GM12873 (cell line): ENCODE data around the gene GFOD1.

Experiments
- TF ChIP-seq, protein P1 (sequence below): IDR thresholded peaks from 2 replicates; pipeline ENCODE4 v1.5.1; 2012; ENCODE audit warnings: low read depth, mild to moderate bottlenecking, moderate library complexity, low read length, control low read depth; ENCODE audit not compliant: insufficient read depth; ENCODE audit errors: missing control alignments

Gene GFOD1

DNA sequence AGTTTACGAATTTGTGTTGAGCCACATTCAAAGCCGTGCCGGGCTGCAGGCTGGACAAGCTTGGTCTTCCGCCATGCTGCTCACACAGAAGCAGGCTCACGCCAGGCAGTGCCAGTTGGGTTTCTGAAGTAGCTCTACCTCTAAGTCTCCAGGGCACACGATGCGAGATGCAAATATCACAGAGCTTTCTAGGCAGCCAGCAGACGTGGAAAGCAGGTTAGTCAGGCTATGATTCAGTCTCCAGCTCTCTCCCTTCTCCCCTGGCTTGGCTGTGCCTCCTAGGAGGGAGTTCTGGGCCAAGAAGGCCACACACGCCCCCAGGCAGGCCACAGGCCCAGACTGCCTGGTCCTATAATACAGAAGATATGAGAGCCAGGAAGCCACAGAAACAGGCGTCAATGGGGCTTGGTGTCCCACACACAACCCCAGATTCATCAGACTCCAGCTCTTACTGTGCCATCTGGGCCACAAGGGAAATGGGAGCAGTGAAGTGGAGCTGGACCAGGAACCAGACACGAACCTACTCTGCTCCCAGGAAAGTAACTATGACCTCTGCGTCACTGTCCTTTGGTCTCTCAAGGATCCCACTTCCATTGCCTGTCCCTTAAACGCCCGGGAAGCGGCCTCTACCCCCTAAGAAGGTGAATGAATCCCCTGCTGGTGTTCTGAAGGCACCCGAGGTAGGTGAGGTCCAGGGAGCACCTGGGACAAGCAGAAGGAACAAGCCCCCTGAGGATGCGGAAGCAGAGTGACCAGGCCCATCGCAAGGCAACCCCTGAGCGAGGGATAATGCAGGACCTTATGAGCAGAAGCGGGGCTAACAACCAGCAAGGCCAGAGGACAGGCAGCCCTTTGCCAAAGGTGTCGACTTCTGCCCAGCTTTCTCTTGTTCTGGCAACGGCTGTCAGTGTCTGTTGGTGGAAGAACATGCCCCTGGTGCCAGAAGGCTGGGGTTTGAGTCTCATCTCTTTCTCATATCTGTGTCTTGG lies 61.2 kb downstream of the GFOD1 start:
- TF ChIP-seq, protein P1, sequence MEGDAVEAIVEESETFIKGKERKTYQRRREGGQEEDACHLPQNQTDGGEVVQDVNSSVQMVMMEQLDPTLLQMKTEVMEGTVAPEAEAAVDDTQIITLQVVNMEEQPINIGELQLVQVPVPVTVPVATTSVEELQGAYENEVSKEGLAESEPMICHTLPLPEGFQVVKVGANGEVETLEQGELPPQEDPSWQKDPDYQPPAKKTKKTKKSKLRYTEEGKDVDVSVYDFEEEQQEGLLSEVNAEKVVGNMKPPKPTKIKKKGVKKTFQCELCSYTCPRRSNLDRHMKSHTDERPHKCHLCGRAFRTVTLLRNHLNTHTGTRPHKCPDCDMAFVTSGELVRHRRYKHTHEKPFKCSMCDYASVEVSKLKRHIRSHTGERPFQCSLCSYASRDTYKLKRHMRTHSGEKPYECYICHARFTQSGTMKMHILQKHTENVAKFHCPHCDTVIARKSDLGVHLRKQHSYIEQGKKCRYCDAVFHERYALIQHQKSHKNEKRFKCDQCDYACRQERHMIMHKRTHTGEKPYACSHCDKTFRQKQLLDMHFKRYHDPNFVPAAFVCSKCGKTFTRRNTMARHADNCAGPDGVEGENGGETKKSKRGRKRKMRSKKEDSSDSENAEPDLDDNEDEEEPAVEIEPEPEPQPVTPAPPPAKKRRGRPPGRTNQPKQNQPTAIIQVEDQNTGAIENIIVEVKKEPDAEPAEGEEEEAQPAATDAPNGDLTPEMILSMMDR = no peak

DNA sequence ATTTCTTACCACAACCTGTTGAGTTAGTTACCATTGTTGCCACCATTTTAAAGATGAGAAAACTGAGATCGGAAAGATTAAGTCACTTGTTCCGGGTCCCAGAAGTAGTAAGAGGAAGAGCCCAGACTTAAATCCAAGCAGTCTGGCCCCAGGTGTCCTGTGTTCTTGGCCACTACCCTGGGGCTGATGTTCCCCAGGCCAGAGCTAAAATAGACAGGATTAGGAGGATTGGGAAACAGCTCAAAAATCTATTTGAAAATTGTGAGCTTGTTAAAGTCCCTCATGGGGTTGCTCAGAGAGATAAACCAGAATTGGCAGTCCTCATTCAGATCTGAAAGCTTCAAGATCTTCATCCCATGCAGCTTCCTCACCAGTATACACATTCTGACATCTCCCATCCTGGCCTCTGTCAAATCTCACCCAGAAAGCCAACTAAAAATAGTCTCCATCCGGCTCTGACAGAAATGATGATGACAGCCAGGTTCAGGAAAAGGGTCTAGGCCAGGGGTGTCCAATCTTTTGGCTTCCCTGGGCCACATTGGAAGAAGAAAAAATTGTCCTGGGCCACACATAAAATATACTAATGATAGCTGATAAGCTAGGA lies 62.0 kb downstream of the GFOD1 start:
- TF ChIP-seq, protein P1 = no peak

DNA sequence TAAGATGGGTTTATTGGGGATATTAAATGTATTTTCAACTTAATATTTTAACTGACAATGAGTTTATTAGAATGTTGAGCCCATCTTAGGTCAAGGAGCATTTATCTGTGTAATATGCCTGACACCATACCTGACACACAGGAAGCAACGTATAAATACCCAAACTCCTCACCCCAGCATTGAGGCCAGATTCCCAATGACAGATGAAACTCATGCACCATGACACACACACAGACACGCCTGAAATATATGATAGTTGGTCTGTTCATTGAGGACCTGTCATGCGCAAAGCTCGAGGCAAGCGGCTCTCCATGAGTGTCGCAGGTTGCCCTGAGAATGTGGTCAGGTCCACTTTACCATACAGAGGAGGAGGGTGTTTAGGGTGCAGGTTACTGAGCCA lies 64.1 kb downstream of the GFOD1 start:
- TF ChIP-seq, protein P1 = no peak

DNA sequence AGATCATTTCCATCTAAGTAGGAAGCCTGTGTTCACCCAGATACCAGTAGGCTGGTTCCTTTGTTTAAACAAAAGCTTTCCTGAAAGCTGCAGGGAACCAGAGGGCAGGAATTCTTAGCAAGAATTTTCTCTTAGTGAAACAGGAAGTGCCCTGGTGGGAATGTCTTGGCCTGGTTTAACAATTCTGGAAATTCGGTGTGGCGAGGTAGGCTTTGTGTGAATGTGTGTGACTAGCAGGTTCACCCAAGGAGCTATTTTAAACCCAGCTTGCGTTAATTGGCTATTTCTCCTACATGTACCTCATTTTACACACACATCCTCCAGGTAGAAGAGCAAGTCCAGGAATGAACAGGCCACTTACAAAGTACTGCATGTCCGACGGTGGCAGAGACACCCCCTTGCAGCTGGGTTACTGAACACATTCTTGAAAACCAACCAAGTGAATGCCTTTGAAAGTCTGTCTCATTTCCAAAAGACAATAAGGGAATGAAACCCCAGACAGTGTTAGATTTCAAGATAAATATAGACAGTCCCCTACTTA lies 64.6 kb downstream of the GFOD1 start:
- TF ChIP-seq, protein P1 = no peak

DNA sequence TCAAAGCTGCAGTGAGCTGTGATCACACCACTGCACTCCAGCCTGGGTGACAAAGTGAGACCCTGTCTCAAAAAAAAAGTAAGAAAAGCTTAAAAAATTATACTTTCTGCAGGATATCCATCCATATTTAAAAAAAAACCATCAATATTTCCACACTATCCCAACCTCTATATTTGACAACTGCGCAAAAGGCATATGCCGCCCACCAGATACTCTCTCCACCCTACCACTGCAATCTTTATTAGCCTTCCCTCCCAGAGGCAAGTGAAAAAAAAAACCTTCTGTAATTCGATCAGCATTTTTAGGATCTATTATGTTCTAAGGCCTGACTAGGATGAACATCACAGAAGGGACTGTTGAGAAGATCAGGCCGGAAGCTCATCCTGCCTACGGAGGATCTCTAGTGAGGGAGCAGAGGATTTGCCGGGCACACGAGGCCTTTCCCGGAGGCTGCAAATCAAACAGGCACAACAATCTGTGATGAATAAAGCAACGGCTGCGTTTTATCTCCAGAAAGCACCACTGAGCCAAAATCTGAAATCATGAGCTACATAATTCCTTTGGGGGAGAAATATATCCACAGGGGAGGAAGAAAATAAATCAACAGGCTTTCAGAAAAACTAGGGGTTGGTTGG lies 65.9 kb downstream of the GFOD1 start:
- TF ChIP-seq, protein P1 = no peak

DNA sequence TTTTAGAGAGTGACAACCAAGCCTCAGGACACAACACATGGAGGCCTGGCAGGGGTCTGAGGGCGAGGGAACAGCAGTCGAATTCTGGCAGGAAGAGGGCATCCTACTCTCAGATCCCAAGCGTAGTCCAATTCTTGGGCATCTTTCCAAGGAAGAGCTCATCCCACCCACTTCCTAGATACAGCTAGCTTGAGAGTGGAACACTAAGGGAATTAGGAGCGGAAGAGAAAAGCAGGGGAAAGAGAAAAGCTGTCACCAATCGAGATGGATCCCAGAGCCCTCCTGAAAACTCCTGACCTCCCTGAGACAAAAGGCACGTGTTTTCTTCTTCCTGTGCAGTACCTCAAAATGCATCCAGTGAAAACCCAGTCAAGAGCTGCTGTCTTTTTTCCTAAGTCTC lies 67.1 kb downstream of the GFOD1 start:
- TF ChIP-seq, protein P1 = no peak

DNA sequence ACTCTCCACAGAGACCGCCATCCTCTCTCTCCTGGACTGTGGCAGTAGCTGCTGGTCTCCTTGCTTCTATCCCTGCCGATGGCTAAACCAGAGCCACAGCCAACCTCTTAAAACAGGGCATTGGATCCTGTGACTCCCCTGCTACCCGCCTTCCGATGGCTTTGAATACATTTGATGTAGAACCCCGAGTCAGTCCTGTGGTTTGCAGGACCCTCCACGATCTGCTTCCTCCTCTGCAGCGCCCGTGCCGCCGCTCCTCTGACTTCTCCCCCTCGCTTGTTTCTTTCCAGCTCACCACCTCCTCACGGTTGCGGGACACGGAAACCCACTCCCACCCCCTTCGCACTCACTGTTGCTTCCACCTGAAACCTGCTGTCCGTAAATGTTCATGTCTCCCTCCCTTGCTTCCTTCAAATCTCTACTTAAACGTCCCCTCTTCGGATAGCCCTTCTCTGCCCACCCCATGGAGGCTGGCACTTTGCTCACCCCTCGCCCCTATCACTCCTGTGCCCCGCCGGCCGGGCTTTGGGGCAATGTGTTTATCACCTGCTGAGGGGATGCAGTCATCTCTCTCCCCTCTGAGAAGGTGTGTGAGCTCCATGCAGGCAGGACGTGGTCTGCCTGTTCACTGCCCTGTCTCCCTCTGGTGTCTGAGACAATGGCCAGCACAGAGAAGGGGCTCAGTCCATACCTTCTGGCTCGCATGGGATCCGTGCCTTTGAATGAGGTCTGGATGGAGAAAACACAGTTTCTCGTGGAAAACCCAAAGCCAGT lies 67.8 kb downstream of the GFOD1 start:
- TF ChIP-seq, protein P1 = no peak
